H9 (cell line): ENCODE measurements around the gene PRSS38. TPM values are rescaled to one million over a fixed set of nuclear protein-coding genes. Genes with fewer than 3 reads are reported as not detected.

Experiments used
- DNase-seq: peaks from one replicate; pipeline ENCODE4 v3.0.0-alpha.2; 2017
- H2AFZ ChIP-seq: one replicate; pipeline ENCODE4 v1.6.1; 2013; ENCODE audit warnings: mild to moderate bottlenecking, low read length, control low read depth, moderate library complexity
- H2AK5ac ChIP-seq: 2 replicates; pipeline ENCODE4 v1.6.1; 2013; ENCODE audit warnings: low read length, control low read depth, mixed read lengths; ENCODE audit not compliant: insufficient read length
- H2BK120ac ChIP-seq: one replicate; pipeline ENCODE4 v1.6.1; 2013; ENCODE audit warnings: low read depth, mild to moderate bottlenecking, low read length, control low read depth, inconsistent platforms; ENCODE audit not compliant: poor library complexity, severe bottlenecking
- H2BK12ac ChIP-seq: 2 replicates; pipeline ENCODE4 v1.6.1; 2013; ENCODE audit warnings: low read length, control low read depth, mixed read lengths, low read depth; ENCODE audit not compliant: insufficient read length
- H2BK15ac ChIP-seq: 2 replicates; pipeline ENCODE4 v1.6.1; 2013; ENCODE audit warnings: low read depth, low read length, control low read depth
- H2BK20ac ChIP-seq: one replicate; pipeline ENCODE4 v1.6.1; 2013; ENCODE audit warnings: low read depth, mild to moderate bottlenecking, low read length, control low read depth, inconsistent platforms; ENCODE audit not compliant: poor library complexity, severe bottlenecking
- H2BK5ac ChIP-seq: 2 replicates; pipeline ENCODE4 v1.6.1; 2013; ENCODE audit warnings: low read length, control low read depth, mixed read lengths; ENCODE audit not compliant: insufficient read length
- H3K14ac ChIP-seq: 2 replicates; pipeline ENCODE4 v1.6.1; 2013; ENCODE audit warnings: low read length, control low read depth; ENCODE audit not compliant: insufficient read depth
- H3K18ac ChIP-seq: 2 replicates; pipeline ENCODE4 v1.6.1; 2013; ENCODE audit warnings: low read depth, mild to moderate bottlenecking, mixed read lengths, low read length, control low read depth; ENCODE audit not compliant: insufficient read length
- H3K23ac ChIP-seq: 2 replicates; pipeline ENCODE4 v1.6.1; 2013; ENCODE audit warnings: low read length, control low read depth, mixed read lengths, low read depth; ENCODE audit not compliant: insufficient read length
- H3K23me2 ChIP-seq: 2 replicates; pipeline ENCODE4 v1.6.1; 2013; ENCODE audit warnings: low read depth, mild to moderate bottlenecking, mixed read lengths, low read length, control low read depth; ENCODE audit not compliant: insufficient read length, poor library complexity, severe bottlenecking
- H3K27ac ChIP-seq: 2 replicates; pipeline ENCODE4 v1.5.1; 2013; ENCODE audit warnings: low read length, control low read depth, mixed read lengths, low read depth; ENCODE audit not compliant: insufficient read length
- H3K27me3 ChIP-seq: 2 replicates; pipeline ENCODE4 v1.6.1; 2013; ENCODE audit warnings: low read length, control low read depth, inconsistent platforms; ENCODE audit not compliant: insufficient read depth
- H3K4ac ChIP-seq: 2 replicates; pipeline ENCODE4 v1.6.1; 2013; ENCODE audit warnings: low read depth, mild to moderate bottlenecking, control low read depth, inconsistent platforms, low read length, moderate library complexity
- H3K4me1 ChIP-seq: 2 replicates; pipeline ENCODE4 v1.6.1; 2013; ENCODE audit warnings: low read length, control low read depth, inconsistent platforms; ENCODE audit not compliant: insufficient read depth
- H3K4me2 ChIP-seq: 2 replicates; pipeline ENCODE4 v1.6.1; 2013; ENCODE audit warnings: low read length, control low read depth, mixed read lengths; ENCODE audit not compliant: insufficient read length, insufficient read depth
- H3K56ac ChIP-seq: 2 replicates; pipeline ENCODE4 v1.6.1; 2013; ENCODE audit warnings: low read depth, mild to moderate bottlenecking, mixed read lengths, low read length, control low read depth; ENCODE audit not compliant: insufficient read length
- H3K79me1 ChIP-seq: 2 replicates; pipeline ENCODE4 v1.6.1; 2013; ENCODE audit warnings: low read depth, mild to moderate bottlenecking, moderate library complexity, low read length, control low read depth, inconsistent platforms; ENCODE audit not compliant: insufficient read depth, poor library complexity, severe bottlenecking
- H3K79me2 ChIP-seq: 2 replicates; pipeline ENCODE4 v1.6.1; 2013; ENCODE audit warnings: low read length, control low read depth, inconsistent platforms; ENCODE audit not compliant: insufficient read depth
- H3K9ac ChIP-seq: 2 replicates; pipeline ENCODE4 v1.6.1; 2013; ENCODE audit warnings: low read length, control low read depth, mixed read lengths; ENCODE audit not compliant: insufficient read length; ENCODE audit errors: extremely low read depth
- H3K9me3 ChIP-seq: one replicate; pipeline ENCODE4 v1.6.1; 2013; ENCODE audit warnings: low read depth, low read length, inconsistent platforms; ENCODE audit not compliant: control insufficient read depth
- H3T11ph ChIP-seq: one replicate; pipeline ENCODE4 v1.6.1; 2013; ENCODE audit warnings: mild to moderate bottlenecking, low read length, control low read depth, inconsistent platforms
- H4K20me1 ChIP-seq: one replicate; pipeline ENCODE4 v1.6.1; 2013; ENCODE audit not compliant: control insufficient read depth, insufficient read length, insufficient read depth
- H4K5ac ChIP-seq: 2 replicates; pipeline ENCODE4 v1.6.1; 2013; ENCODE audit warnings: low read depth, mild to moderate bottlenecking, mixed read lengths, low read length, control low read depth; ENCODE audit not compliant: insufficient read length
- H4K8ac ChIP-seq: replicated peaks from 2 replicates; pipeline ENCODE4 v1.6.1; 2013; ENCODE audit warnings: low read length, control low read depth, mixed read lengths, low read depth; ENCODE audit not compliant: insufficient read length
- H4K91ac ChIP-seq: 2 replicates; pipeline ENCODE4 v1.6.1; 2013; ENCODE audit warnings: low read depth, mild to moderate bottlenecking, moderate library complexity, mixed read lengths, low read length, control low read depth; ENCODE audit not compliant: insufficient read length
- H3K27ac Mint-ChIP-seq, 3 experiments: 2 replicates in 2 of 3; 3 replicates in 1 of 3; pipeline ENCODE4 v1.8.0; 2020 to 2021; ENCODE audit warnings: mixed read lengths in 3 of 3, mild to moderate bottlenecking in 1 of 3, moderate library complexity in 1 of 3
- H3K27me3 Mint-ChIP-seq: 2 replicates; pipeline ENCODE4 v1.8.0; 2021; ENCODE audit warnings: low read depth, mild to moderate bottlenecking, moderate library complexity, mixed read lengths
- H3K36me3 Mint-ChIP-seq, 3 experiments: 2 replicates in 2 of 3; 3 replicates in 1 of 3; pipeline ENCODE4 v1.8.0; 2020 to 2021; ENCODE audit warnings: low read depth in 3 of 3, mixed read lengths in 3 of 3; ENCODE audit not compliant: insufficient read depth in 1 of 3
- H3K4me1 Mint-ChIP-seq, 2 experiments: 2 replicates each; pipeline ENCODE4 v1.8.0; 2020; ENCODE audit warnings: mixed read lengths in 2 of 2
- H3K4me3 Mint-ChIP-seq, 2 experiments: 2 replicates in 1 of 2; 3 replicates in 1 of 2; pipeline ENCODE4 v1.8.0; 2020 to 2021; ENCODE audit warnings: mild to moderate bottlenecking in 2 of 2, mixed read lengths in 2 of 2, moderate library complexity in 1 of 2
- H3K9me3 Mint-ChIP-seq, 2 experiments: 2 replicates in 1 of 2; 3 replicates in 1 of 2; pipeline ENCODE4 v1.8.0; 2020; ENCODE audit warnings: mild to moderate bottlenecking in 2 of 2, mixed read lengths in 2 of 2, moderate library complexity in 1 of 2
- WGBS: extraction: QIAGEN DNeasy Blood & Tissue Kit; methylation state at CpG from one replicate; pipeline ENCODE4 v1.1.7; 2013; ENCODE audit warnings: missing lambda C conversion rate, low lambda C conversion rate, mixed read lengths; ENCODE audit not compliant: insufficient read length; ENCODE audit errors: extremely low coverage; 5-methylcytosine and 5-hydroxymethylcytosine counted together
- total RNA-seq: library from RNA; stranded (reverse); gene quantifications from 2 replicates; pipeline ENCODE4 v1.2.1, GENCODE V29; 2021
- TF ChIP-seq, protein P1 (sequence below): fragments of 200-600 bp; sonication (generic); conservative IDR thresholded peaks from 3 replicates; pipeline ENCODE4 v1.8.0; 2021; ENCODE audit warnings: antibody characterized with exemption, mild to moderate bottlenecking

Gene PRSS38
- total RNA-seq, 1 experiment from 2014 or later: not detected

DNA sequence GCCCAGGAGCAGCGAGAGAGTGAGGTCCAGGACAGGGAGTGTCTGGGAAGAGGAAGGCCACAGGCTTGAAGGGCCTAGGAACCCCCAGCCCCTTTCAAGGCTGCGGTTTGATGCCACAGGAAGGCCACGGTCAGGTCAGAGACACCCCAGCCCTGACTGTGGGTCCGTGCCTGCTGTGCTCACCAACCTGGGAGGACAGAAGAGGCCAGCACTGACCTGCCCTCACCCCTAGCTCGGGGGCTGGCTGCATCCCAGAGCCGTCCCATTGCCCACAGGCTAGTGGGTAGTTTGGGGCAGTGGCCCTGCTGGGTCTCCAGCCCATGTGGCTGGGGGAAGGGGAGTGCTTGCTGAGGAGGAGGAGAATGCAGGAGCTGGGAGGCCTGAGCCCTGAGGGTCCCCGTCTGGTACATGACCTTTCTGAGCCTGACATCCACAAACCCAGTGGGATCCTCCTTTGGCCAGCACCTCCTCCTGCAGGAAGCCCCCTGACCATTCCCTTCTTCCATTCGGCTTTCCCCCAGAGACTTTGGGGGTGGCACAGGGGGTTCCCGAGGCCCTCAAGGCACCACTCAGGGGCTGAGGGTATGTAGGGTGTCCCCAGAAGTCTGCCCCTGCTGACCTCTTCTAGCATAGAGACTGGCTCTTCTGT, 77.9 kb downstream of the PRSS38 start:
- Histone ChIP-seq H3K4me1 (no peaks in the 10 kb centered on the region), H3K23ac (no peak overlapping the region), H4K20me1 (no peaks in the 10 kb centered on the region), H3K9ac (no peak overlapping the region), H3K4ac (no peak overlapping the region), H3K14ac (peak overlapping the region; percentile 12; the same call in 1 of the 2 replicates), H2AFZ (no peak overlapping the region), H3K18ac (no peak overlapping the region), H2AK5ac (no peak overlapping the region), H3K27me3 (no peaks in the 10 kb centered on the region), H3K27ac (no peak overlapping the region), H2BK120ac (no peak overlapping the region), H3K4me2 (no peak overlapping the region), H2BK15ac (no peak overlapping the region), H3K56ac (no peak overlapping the region), H3K9me3 (no peaks in the 10 kb centered on the region), H3K23me2 (no peaks in the 10 kb centered on the region), H4K8ac (no peak overlapping the region), H2BK12ac (no peak overlapping the region), H2BK20ac (no peak overlapping the region), H2BK5ac (no peak overlapping the region), H3T11ph (no peak overlapping the region), H3K79me2 (no peaks in the 10 kb centered on the region), H4K5ac (no peak overlapping the region), H3K79me1 (no peaks in the 10 kb centered on the region), H4K91ac (no peak overlapping the region)
- Mint-ChIP-seq H3K4me1 (peaks cover 8 to 20% of the 10 kb centered on the region in 2 experiments), H3K27me3 (no peaks in the 10 kb centered on the region), H3K9me3 (no peaks in the 10 kb centered on the region), H3K36me3 (no peaks in the 10 kb centered on the region), H3K27ac (no peak overlapping the region; a peak in 1 of 7 replicates), H3K4me3 (no peak overlapping the region)
- WGBS: no CpG with 5 or more reads among the region's 9 CpGs
- TF ChIP-seq, protein P1, sequence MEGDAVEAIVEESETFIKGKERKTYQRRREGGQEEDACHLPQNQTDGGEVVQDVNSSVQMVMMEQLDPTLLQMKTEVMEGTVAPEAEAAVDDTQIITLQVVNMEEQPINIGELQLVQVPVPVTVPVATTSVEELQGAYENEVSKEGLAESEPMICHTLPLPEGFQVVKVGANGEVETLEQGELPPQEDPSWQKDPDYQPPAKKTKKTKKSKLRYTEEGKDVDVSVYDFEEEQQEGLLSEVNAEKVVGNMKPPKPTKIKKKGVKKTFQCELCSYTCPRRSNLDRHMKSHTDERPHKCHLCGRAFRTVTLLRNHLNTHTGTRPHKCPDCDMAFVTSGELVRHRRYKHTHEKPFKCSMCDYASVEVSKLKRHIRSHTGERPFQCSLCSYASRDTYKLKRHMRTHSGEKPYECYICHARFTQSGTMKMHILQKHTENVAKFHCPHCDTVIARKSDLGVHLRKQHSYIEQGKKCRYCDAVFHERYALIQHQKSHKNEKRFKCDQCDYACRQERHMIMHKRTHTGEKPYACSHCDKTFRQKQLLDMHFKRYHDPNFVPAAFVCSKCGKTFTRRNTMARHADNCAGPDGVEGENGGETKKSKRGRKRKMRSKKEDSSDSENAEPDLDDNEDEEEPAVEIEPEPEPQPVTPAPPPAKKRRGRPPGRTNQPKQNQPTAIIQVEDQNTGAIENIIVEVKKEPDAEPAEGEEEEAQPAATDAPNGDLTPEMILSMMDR: no peak
- peak; percentile 25 for DNase-seq
